Stimulated activated CD4-positive, alpha-beta T cell treated with anti-CD3 and anti-CD28 coated beads, TNF-alpha, amount 100 ng/mL, for 1 hour (primary cell): ENCODE measurements around the gene GRAP2.

ENCODE experiments used
- DNase-seq, 3 donors: peaks; one replicate each; pipeline ENCODE4 v3.0.0-alpha.2; 2020; ENCODE audit warnings: low read depth in 3 of 3, low spot score in 1 of 3

Gene GRAP2

DNA sequence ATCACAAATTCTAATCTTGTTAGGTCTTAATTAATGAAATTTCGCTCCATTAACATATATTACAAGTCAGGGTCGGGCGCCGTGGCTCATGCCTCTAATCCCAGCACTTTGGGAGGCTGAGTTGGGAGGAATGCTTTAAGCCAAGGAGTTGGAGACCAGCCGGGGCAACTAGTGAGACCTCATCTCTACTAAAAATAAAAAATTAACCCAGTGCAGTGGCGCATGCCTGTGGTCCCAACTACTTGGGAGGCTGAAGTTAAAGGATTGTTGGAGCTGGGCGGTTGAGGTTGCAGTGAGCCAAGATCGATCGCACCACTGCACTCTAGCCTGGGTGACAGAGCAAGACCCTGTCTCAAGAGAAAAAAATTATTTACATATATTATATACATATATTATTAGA is 61.2 kb downstream of the GRAP2 start:
- DNase-seq, result no peak

DNA sequence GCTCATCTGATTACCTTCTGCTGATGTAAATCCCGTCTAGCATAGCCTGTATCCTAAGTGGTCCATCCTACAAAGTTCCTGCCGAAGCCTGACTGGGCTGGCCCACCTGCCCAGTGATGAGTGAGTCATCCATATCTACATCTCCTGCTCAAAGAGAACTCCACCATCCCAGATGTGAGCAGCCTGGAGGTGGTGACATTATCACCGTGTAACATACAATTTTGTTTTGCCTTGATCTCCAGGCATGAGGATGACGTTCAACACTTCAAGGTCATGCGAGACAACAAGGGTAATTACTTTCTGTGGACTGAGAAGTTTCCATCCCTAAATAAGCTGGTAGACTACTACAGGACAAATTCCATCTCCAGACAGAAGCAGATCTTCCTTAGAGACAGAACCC is 64.9 kb downstream of the GRAP2 start:
- DNase-seq, result no peak

DNA sequence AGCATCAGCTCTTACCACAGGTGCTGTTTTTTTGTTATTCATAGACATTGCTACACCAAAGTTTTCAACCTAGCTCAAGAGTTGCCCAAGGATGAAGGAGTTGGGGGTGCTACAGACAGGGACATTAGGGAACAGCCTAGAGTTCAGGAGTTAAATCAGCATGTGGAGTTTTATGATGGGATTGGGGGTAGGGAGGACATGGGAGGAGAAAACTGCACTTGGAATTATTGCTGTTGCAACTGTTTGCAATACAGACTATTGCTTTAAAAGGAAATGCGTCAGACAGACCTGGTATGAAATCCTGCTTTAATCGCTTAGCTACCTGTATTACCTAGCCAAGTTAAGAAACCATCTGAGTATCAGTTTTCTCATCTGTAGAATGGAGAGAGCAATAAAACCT is 65.6 kb downstream of the GRAP2 start:
- no peak for DNase-seq

DNA sequence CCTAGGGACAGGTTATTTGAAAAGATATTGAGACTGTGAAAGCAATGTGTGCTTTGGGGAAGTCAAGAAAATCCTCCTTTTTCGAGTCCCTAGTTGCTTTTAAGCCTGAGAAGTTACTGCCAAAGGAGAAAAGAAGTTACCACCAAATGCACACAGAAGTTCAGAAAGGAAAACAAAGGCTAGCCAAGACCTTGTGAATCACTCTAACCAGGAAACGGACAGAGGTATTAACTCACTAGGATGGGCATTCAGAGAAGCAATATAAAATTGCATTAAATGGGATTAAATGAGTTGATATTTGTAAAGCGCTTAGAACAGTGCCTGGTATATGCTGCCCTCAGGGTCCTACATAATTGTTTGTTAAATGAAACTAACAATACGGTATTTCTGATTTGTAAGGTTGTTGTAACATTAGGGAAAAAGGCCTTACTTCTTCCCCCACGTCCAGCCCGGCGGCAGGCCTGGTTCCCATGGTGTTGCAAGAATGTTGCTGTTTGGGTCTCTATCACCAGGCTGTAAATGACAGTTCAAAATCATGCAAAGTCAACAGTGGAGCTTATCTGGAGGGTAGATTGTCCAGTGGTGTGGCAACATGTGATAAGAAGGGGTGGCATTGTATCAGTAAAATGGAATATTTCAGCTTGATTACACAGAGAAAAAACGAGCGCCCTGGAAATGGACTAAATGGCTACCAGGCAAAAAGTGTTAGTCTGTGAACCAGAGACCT is 66.4 kb downstream of the GRAP2 start:
- DNase-seq, result no peak

DNA sequence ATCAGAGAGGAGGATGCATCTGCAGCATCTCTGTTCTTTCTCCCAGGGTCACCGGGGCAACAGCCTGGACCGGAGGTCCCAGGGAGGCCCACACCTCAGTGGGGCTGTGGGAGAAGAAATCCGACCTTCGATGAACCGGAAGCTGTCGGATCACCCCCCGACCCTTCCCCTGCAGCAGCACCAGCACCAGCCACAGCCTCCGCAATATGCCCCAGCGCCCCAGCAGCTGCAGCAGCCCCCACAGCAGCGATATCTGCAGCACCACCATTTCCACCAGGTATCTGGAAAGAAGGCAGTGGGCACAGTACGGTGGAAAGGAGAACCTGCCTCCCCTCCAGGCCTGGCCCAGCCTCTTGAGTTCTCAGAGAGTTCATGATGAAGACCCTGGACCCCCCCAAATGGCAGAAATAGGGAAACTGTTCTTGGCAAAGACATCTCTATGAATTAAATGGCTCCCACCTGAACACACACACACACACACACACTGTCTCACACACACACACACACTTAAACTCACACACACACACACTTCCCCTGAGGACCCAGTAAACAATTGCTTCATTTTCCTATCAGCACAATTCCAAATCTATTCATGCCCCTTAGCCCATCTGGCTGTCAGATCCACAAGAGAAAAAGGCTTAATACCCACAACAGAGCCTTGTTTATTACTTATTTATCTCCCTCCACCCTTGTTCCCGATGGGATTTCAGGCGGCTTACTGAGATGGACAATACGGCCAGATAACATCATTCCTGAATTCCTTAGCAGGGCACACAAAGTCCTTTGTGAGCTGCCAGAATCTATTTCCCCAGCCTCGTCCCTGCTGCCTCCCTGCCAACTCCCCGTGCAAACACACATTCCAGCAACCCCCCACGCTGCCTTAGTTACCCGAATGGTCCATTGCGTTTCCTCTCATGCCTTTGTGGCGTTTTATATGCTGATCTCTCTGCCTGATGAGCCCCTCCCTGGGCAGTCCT is 67.4 kb downstream of the GRAP2 start:
- no peak for DNase-seq

DNA sequence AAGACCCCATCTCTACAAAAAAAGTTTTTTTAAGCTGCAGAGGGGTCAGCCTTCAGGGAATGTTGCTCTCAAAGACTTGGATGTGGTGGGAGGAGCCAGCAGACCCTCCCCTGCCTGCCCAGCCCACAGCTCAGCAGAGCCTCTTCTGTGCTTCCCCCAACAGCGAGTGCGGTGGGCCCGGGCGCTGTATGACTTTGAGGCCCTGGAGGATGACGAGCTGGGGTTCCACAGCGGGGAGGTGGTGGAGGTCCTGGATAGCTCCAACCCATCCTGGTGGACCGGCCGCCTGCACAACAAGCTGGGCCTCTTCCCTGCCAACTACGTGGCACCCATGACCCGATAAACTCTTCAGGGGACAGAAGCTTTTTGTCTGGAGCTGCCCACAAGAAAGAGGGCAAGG is 69.9 kb downstream of the GRAP2 start:
- no peak for DNase-seq

DNA sequence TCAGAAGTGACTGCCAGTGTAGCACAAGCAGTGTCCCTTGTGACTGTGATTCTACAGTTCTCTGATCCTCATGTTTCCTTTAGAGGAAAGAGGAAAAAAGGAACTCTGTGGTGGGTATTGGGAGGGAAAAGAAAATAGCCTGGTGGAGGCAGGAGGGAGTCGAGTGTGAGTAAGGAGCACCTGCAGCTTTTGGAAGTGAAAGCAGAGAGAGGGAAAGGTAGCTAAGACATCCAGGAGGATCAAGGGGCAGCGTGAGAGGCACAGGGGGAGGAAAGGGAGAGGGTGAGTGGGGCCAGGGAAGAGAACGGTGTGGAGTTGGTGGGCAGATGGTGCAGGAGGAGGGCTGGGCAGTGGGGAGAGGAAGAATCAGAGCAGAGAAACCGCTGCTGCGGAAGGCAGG is 71.8 kb downstream of the GRAP2 start:
- no peak for DNase-seq

DNA sequence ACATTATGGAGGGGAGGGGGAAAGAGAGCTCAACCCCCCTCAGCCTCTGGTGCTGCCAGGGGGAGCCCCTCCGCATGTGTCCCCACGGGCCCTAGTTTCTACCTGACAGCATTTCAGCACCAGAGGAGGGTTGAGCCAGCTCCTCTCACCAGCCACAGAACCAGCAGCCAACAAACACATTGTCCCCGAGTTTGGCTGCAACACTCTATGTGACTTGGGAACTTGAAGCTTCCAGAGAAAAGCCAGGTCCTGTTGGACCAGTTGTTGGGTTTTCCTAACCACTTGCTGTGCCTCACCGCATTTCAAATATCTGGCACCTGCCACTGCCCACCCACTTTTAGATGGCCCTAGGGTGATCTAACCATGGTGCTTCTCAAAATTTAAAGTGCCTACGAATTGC is 72.8 kb downstream of the GRAP2 start:
- DNase-seq, result no peak

DNA sequence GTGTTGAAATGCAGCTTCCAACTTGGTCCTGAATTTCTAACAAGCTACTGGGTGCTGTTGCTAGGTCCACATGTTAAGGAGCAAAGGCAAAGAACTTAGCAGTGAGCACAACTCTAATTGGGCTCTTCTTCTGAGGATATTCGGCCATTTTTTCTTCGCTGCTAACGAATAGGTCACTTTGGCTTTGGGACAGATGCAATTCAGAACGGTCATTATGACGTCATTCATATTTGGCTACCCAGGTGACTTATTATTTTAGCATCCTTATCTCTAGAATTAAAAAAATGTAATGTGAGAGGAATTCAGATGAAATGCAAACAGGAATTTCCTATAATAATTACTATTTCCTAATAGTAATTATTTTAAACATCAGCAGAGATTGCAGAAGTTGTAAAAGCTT is 73.2 kb downstream of the GRAP2 start:
- no peak for DNase-seq

DNA sequence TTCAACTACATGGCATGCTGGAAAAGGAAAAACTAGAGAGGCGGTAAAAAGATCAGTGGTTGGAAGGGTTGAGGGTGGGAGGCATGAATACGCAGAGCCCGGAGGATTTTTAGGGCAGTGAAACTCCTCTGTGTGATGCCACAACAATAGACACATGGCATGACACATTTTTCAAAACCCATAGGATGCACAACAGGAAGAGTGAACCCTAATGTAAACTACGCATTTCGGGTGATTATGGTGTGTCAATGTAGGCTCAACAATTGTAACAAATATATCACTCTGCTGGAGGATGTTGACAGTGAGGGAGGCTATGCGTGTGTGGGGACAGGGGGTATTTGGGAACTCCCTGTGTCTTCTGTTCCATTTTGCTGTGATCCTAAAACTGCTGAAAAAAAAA is 78.2 kb downstream of the GRAP2 start:
- no peak for DNase-seq

DNA sequence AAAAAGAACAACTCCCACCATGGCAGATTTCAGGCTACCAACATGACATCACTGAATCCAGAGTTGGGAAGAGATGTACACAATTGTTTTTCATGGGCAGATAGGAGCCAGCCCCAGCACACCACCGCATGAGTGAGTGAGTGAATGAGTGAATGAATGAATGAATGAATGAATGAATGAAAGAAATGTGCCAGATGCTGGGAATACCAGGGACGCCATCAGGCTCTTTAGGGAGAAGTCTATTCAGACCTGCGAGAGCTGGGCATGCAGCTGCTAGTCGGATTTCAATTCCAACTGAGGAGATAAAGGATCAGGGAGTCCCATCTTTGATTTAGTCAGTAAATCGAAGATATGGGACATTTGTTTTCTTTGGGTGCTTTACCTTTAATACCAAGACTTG is 78.6 kb downstream of the GRAP2 start:
- DNase-seq, result no peak

DNA sequence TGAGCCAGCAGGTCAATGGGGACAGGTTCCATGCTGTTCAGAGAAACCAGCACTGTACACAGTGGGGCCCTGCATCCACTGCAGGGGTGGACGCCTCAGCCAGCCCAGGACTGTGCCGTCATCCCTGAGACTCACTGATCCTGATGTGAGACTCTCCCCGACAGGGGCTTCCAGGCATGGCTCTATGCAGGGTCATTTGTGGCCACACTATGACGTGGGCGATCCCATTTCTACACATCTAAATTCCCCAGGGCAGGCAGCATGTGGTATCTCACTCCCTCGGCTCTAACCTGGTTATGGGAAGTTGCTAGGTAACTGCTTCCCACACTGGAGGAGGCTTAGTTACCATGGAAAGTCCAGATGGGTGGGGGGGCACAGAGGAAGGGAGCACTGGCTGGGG is 79.7 kb downstream of the GRAP2 start:
- no peak for DNase-seq

DNA sequence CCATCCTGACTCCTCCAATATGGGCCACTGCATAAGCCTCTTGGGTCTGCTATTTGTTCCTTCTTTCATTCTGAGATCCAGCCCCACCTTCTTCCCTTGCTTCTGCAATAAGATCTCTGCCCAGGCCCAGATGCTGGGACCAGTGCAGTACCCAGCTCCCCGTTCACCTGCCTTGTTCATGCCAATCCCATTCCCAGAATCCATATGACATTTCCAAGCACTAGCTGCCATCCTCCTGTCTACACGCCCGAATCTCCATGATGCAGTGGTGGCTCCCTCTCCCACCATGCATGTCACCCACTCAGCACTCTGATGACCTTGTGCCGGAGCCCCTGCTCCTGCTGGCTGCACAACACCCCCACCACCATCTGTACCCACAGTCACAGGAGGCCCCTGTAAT is 82.5 kb downstream of the GRAP2 start:
- no peak for DNase-seq

DNA sequence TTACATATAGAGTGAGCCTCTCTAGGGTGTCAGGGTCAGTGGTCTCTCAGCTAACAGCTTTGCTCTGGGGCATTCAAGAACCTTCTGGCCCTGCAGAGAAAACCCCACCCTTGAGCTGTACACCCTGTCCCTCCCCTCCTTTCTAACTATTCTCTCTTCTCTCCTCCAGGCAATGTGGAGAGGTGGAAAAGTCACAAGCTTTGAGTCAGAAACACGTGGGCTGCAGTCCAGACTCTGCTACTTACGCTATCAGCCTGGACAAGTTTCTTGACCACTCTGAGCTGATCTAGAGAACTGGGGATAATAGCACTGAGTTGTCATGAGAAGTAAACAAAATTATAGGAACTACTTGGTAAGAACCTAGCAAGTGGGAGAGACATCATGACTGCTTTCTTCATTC is 83.1 kb downstream of the GRAP2 start:
- DNase-seq, result no peak

DNA sequence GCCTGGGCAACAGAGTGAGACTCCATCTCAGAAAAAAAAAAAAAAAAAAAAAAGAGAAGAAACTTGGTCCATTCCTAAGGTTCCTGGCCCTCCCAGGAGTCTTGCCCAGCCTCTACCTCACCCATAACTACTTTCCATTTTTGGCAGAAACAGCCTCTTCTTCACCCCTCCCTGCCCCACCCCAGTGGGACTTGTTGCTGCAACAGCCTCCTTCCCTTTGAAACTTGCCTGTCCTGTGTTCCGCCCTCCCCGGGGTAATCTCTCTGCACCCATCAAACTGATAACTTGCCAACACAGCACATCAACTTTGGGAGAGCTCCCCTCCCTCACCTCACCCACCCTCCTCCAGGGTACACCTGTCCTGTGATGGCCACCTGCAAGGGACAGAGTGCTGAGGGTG is 83.9 kb downstream of the GRAP2 start:
- DNase-seq, result no peak

DNA sequence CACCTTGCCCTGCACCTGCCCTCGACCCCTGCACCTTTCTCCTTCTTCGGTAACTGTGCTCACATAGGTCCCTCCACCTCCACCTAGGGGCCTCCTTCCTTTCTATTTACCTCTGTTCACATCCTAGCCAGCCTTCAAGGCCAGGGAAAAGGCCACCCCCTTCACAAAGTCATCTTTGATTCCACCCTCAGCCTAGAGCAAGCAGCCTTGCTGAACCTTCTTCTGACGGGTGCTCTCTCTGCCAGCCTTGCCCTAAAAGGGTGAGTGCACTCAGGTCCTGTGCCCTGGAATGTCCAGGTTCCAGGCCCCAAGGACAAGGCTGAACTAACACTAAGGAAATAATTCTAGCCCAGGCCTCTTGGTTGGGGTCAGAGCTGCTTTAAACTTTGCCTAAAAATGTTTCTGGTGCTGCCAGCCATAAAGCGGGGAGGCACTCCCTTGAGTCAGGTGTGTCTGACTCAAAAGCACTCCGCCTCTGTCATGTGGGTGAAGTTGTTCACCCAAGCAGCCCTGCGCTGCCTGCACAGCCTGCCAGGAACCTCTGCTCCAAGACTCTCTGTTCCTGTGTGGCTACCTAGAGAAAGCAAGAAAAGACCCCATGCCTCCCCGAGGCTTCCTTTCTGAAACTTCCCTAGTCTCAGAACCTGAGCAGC is 84.6 kb downstream of the GRAP2 start:
- DNase-seq, result no peak

DNA sequence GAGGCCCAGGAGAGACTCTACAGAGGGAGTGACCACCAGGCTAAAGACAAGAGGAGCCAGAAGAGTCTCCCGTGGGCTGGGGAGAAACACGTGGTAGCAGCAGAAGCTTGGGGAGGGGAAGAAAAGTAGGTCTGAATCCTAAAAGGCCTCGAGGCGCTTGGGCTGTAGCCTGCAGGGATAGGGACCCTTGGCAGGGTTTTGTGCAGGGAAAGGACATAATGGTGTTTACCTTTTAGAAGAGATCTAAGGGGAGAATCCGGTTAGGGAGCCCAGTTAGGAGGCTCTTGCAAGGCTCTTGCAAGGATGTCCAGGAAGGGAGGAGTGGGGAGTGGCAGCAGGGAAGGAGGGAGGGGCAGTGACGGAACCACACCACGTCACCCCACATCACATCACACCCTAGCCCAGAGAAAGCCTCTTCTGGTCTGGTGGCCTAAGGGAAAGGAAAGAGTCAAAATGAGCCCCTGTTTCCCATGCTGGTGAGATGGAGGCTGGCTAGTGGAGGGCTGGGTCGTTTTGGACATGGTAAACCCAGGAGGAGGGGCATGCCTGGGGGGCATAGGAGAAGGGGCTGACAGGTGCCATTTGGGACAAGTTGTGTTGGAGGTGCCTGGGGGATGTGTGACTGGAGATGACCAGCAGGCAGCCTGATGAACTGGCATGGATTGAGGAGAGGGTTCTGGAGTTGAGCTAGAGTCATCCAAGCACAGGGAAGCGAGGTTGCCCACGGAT is 87.7 kb downstream of the GRAP2 start:
- no peak for DNase-seq

DNA sequence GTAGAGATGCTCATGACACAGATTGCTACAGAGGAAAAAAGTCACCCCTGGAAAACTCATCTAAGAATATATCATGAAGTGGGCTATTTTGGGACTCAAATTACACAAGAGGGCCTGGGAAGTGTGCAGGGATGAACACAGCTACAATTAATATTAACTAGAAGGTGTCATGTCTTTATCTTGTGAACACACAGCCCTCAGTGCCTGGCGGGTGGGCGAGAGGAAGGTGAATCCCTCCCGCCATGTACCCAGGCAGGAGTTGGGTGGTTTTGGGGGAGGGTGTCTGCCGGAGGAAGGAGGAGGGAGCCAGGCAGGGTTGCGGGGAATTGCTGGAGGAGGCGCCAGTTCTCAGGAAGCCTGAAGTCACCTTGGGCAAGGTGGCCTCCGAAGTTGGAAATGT is 88.7 kb downstream of the GRAP2 start:
- DNase-seq, result no peak

DNA sequence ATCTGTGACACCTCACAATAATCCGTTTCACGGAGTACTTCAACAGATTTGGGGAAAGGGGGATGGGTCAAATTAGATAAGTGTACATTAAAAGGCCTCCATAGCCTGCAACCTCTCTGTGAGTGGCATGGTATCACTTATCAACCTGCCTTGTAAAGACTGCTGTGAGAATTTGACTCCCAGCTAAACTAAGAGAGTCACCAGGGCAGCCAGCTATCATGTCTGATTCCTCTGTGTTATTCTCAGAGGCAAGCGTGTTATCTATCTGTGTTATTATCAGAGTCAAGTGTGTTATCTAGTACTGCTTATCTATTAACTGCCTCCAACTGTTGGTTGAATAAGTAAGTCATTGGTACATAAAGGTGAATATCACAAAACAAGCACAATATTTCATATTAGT is 89.8 kb downstream of the GRAP2 start:
- DNase-seq, result no peak

DNA sequence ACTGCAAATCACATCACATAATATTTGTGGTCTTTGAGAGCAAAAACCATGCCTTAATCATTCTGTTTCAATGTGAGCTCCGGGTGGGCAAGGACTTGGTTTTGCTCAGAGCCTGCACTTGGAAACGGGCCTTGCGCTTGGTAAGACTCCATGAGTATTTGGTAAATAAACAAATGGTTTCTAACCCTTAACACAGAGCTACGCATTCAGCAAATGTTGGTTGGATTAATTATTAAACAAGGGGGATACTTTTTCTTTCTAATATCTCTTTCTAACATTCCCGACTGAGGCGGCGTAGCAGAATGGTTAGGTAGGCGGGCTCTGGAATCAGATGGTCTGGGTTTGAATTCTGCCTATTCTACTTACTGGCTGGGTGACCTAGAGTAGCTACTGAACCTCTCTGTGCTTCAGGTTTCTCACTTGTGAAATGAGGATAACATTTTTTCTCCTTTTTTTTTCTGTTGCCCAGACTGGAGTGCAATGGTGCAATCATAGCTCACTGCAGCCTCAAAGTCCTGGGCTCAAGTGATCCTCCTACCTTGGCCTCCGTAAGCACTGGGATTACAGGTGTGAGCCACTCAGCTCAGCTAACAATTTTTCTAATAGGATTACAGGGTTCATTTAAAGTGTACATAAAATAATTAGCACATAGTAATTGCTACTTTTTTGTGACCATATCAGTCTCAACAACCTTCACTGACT is 90.4 kb downstream of the GRAP2 start:
- no peak for DNase-seq
